HG02852 (cell line): ENCODE measurements around the gene COPS8.

ENCODE experiments used
- ATAC-seq: cut with Tn5 transposase; IDR thresholded peaks from one replicate; pipeline ENCODE4 v1.9.1; 2021; ENCODE audit warnings: mild to moderate bottlenecking, moderate library complexity; ENCODE audit not compliant: unreplicated experiment

Gene COPS8

GRCh38 chr2:237130562-237131421, 45.1 kb downstream of the COPS8 start:
- ATAC-seq = no peak

GRCh38 chr2:237131749-237132533, 46.3 kb downstream of the COPS8 start:
- ATAC-seq = no peak

- no peak for ATAC-seq
These were observed 47.1 kb downstream of the COPS8 start for GRCh38 chr2:237132799-237133198.

GRCh38 chr2:237134321-237135230, 48.9 kb downstream of the COPS8 start:
- no peak for ATAC-seq

GRCh38 chr2:237136824-237137223, 51.1 kb downstream of the COPS8 start:
- ATAC-seq = no peak

- ATAC-seq = no peak
These were observed 52.1 kb downstream of the COPS8 start for GRCh38 chr2:237137626-237138323.

- no peak for ATAC-seq
These were observed 53.5 kb downstream of the COPS8 start for GRCh38 chr2:237139123-237139675.

- no peak for ATAC-seq
These were observed 55.1 kb downstream of the COPS8 start for GRCh38 chr2:237140689-237141285.

GRCh38 chr2:237141571-237142051, 55.9 kb downstream of the COPS8 start:
- no peak for ATAC-seq

- no peak for ATAC-seq
These were observed 57.4 kb downstream of the COPS8 start for GRCh38 chr2:237143118-237143517.

- no peak for ATAC-seq
These were observed 58.2 kb downstream of the COPS8 start for GRCh38 chr2:237143676-237144440.

- no peak for ATAC-seq
These were observed 58.8 kb downstream of the COPS8 start for GRCh38 chr2:237144516-237144915.

- no peak for ATAC-seq
These were observed 61.6 kb downstream of the COPS8 start for GRCh38 chr2:237147317-237147716.

GRCh38 chr2:237148624-237149023, 62.9 kb downstream of the COPS8 start:
- no peak for ATAC-seq

- no peak for ATAC-seq
These were observed 63.7 kb downstream of the COPS8 start for GRCh38 chr2:237149425-237149824.
